SKM-1 treated with dmso at 0.1 percent for 144 hours (cell line): ENCODE results near the gene FOXP1.

Experiments
- DNase-seq: peaks from one replicate; lab custom pipeline; 2025; ENCODE audit not compliant: unreplicated experiment; lab: John Stamatoyannopoulos, UW

The FOXP1 gene

DNA sequence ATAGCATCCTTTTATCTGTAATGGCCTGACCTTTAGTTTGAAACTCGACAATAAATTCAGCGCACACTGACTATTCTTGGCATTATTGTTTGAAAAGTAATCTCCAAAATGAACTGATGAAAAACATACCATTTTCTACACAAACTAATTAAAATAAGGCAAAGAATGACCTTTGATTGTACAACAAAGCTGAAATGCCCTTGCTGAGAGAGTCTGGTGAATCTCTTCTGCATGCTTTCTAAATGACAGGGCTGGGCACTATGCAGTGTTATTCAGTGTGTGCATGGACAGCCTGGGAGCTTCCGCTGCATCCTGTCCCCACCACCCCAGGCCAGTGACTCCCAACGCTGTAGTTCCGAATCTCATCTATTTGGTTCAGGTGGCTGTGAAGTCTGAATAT is 530.8 kb downstream of the FOXP1 start:
- DNase-seq: no peak

DNA sequence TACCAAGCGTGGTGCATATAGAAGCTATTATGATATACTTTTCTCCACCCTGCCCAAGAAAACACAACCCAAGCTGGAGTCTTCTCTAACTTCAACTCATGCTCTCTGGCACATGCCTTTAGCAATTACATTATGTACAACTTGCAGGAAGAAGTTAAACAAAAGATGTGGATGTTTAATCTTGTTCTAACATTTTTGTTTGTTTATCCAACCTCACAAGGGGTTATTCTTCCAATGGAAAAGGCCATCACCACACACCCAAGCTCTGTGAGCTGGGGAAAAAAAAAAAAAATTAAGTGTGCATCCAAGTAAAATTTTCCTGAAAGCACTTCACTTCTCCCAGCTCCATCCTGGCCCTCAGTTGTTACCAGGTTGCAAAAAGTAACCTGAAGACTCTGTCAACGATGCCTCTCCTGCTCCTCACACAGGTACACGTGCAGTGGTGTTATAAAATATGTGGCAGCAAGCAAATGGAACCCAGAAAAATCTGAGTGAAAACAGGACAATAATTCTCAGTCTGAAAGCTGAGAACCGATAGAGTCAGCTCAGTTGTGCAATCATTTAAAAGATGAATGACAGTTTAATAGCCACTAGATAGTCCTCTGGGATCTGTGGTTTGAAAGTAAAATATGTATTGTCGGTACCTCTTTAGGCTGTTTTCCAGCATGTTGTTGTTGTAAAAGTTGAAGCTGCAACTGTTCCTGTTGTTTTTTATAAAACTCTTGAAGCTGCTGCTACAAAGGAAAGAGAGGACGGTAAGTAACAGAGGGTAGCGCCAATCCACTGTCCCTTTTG is 531.4 kb downstream of the FOXP1 start:
- no peak for DNase-seq

GRCh38 chr3:71051259-71051595 is 532.3 kb downstream of the FOXP1 start:
- DNase-seq: no peak

DNA sequence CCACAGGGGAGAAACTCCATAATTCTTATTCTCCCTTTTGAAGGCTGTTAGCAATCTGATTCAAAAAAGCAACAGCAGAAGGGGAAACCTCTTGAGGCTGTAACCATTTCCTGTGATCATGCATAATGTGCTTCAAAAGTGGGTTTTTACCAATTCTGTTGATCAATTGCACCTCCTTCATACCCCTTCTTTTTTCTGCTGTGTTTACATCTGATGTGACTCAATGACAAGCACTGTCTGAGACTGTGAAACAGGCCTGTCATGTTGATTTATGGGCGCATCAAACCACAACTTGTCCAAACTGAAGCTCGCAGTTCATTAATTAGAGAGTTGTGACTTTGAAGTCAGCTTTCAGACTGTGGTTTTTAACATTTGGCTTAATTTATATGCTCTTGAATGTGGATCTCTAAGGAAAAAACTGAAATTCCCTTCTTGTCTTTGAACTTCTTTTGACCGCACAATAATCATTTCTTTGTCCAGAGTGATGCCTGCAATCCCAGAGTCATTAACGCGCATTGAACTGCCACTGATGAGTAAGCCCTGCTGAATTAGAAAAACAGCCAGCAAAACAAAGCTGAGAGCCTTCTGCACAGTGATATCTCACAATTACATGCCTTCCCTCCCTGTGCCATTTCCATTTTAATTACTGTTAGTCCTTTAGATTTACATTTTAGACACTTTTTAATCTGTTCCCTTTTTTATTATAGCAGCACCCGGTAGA is 532.8 kb downstream of the FOXP1 start:
- DNase-seq: no peak

- no peak for DNase-seq
These were observed 533.4 kb downstream of the FOXP1 start for GRCh38 chr3:71050166-71050537.

DNA sequence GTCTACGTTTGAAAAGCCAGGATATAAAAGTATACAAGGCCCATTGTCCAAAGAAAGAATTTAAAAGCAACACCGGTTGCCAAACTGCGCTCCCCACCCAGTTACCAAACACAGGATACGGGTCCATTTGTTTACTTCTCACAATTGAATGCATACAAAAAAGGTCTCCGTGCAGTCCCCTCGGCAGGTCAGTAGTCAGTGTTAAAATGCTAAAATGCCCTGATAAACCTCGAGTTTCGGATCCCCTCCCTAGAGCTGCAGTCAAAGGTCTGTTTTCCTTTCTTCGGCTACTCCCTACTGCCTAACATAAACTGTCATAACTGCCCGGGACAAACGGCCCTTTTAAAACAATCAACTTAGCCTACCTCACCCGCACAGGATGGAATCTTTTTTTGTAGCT is 534.6 kb downstream of the FOXP1 start:
- no peak for DNase-seq

DNA sequence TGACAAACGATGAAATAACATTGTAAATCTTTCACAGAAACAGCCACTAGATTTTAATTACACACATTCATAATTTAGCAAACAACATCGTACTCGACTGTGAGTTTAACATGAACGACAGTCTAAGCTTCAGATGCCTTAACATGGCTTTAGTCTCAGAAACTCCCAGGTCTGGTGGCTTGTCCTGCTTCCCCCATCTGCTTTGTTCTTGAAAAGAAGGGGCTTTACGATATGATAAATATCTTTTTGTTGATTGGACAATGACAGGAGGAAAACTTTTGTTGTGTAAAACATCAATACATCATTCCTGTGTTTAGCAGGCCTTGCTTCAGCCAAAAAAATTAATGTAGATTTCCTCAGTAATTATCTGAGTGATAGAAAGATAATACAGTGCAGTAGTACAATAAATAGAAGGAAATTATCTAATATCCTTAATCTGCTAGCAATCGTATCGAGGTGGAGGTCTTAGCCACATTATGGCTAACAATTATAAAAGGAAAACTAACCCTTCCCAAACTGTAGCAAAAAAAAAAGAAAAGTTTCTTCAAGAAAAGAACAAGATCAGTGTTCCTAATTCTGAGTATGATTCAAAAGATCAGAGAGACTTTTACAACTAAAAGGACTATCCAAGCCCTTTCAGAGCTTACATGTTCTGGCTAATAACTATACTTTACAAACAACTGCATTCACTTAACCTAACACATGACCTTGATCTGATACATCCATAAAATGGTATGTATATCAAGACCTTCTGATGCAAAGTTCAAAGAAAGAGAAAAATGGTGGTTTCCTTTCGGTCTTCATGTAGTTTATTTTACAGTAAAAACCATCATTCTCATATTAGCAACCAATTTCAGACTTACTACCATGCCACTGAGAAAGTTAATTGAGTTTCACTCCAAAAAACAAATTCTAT is 535.7 kb downstream of the FOXP1 start:
- DNase-seq: no peak

DNA sequence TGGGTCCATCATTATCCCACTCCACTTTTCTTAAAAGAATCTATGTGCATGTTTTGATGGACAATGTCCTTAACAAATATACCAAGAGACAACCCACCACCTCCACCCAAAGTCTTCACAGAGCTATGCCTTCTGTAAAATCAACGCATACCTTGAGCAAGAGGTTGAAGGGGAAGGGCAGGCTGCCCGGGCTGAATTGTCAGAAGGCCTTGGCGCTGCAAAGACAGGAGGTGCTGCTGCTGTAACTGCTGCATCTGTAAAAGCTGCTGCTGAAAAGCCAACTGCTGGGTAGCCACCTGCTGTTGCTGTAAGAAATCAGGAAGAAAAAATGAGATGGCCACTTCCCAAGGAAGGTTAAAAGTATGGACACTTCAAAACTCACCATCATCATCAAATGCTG is 536.7 kb downstream of the FOXP1 start:
- no peak for DNase-seq

- no peak for DNase-seq
These were observed 537.6 kb downstream of the FOXP1 start for GRCh38 chr3:71045917-71046282.

DNA sequence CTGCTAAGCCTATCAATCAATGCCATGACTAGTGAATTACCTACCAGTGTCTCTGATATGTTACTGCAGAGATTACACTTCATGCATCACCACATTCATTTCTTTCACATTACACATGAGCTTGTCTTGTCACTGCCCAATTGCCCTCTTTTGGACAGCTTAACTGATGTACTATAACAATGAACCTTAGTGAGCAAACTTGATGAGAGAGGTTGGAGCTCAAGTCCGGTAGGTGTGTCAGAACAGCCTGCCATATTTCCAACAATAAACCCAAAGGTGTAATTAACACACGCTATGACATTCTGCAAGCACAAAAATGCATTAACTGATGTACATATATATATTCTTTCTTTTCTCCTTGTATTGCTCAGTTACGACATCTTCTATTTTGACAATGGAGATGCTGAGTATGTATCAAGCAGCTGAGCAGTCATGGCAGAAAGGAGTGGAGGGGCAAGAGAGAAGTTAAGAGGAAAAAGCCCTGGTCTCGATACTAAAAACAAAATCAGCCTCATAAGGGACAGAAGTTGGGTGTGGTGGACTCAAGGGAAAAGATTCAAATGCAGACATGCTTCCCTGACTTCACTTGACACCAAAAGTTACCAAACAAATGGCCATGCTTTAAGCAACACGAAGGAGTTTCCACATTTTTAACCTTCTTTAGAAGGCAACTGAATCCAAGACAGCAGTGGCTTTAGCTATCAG is 538.2 kb downstream of the FOXP1 start:
- DNase-seq: no peak

DNA sequence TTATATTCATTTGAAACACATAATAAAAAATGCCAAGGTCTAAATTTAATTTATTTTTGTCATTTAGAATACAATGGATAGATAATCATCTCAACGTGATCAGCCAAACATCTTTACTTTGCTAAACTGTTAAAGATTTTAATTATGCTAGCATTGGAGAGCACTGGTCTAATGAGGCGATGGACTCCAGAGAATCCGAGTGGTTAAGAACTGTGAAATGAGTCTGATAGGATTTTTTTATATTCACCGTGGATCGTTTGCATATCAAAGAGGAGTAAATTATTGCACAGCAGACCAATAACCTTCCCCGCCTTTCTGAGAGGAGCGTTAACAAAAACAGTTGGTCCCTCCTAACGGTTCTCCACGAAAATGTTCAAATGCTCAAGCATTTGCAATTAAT is 540.8 kb downstream of the FOXP1 start:
- DNase-seq: no peak

DNA sequence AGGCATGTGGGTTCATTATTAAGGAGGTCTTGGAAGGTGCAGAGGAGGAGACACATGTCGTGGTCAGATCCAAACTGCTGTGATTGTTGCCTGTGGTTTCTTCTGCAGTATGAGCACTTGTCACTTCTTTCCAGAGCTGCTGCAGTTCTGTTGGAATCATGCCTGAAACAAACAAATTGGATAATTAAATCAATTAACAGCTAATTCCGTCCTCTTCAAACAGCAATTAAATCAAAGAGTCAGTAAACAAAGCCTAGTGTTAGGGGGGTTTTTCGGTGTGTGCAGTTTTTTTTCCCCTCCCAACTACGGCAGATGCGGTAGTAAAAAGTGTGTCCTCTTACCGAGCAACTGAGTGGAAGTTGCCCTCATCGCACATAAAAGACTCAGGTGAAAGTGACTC is 542.2 kb downstream of the FOXP1 start:
- DNase-seq: no peak

GRCh38 chr3:71039332-71039731 is 544.2 kb downstream of the FOXP1 start:
- no peak for DNase-seq

DNA sequence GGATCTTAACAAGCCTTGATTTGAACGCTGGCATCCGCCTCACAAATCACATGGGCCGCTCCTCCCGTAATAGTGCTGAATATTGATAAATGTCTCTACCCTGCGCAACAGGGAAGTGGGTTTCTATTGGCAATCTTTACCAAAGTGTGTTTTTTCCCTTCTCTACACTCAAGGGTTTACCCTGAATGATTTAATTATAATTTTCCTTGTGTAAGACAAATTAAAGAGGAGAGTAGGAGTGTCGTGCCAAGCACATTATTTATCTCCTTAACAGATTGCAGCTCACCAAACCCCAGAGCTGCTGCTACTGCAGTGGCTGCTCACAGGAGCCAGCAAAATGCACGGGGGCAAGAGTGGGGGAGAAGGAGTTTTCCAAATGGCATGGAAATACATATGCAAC is 545.8 kb downstream of the FOXP1 start:
- no peak for DNase-seq

DNA sequence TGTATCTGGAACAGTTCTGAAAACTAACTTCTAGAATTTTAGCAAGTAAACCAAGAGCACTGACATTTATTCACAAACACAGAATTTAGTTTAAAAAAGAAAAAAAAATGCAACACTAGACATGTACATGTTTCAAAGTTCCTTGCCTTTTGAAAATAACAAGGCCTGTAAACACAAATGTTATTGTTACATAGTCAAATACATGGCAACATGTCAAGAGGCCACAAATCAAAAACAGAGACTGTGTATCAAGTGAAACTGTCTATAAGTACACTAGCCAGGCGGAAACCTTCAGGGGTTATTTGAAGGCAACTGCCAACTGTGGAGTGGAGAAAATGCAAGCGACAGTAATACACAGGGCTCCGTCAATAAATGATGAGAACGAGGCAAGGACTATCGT is 547.6 kb downstream of the FOXP1 start:
- no peak for DNase-seq

- no peak for DNase-seq
These were observed 548.2 kb downstream of the FOXP1 start for GRCh38 chr3:71035314-71035713.

GRCh38 chr3:71033681-71034220 is 549.8 kb downstream of the FOXP1 start:
- no peak for DNase-seq

- DNase-seq: no peak
These were observed 551.5 kb downstream of the FOXP1 start for GRCh38 chr3:71031914-71032521.

GRCh38 chr3:71031181-71031580 is 552.3 kb downstream of the FOXP1 start:
- no peak for DNase-seq

DNA sequence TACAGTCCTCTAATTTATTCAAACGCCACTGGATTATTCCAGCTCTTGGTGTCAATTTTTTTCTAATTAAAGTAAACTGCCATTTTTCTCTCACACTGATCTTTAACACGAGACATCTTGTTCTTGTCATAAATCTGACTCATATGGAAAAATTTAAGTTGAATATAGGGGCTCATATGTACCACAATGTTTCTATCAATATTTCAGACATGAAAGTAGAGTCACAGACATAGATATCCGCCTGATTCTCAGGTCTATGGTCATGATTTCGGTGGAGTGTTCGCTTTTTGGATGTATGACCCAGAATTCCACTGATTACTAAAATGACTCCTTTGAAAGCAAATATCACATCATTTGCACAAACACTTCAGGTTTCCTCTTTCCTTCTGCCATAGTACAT is 552.8 kb downstream of the FOXP1 start:
- no peak for DNase-seq

GRCh38 chr3:71029770-71030169 is 553.8 kb downstream of the FOXP1 start:
- no peak for DNase-seq
